ENCODE data around the gene IDH3A.

GRCh38 chr15:78201281-78202190 lies 52.4 kb downstream of the IDH3A start:
- TF ChIP-seq CTCF (conservative IDR thresholded peaks at IDR 0.05; ENCODE audit: low read length) (no peak), EZH2phosphoT487 (IDR thresholded peaks at IDR 0.05; ENCODE audit: borderline replicate concordance) (no peak)

Measured in Loucy (cell line).